Esophagus muscularis mucosa (tissue), 2 donors: ENCODE results near the gene TGM3.

Source experiments
- EP300 ChIP-seq: sonication (generic); formaldehyde crosslinking; IDR thresholded peaks from one replicate; pipeline ENCODE4 v1.6.1; 2017; ENCODE audit warnings: antibody characterized with exemption
- POLR2A ChIP-seq: fragments of 450-650 bp; IDR thresholded peaks from one replicate; pipeline ENCODE4 v1.6.1; 2017; ENCODE audit warnings: antibody characterized with exemption, moderate library complexity, mild to moderate bottlenecking, low read depth

DNA sequence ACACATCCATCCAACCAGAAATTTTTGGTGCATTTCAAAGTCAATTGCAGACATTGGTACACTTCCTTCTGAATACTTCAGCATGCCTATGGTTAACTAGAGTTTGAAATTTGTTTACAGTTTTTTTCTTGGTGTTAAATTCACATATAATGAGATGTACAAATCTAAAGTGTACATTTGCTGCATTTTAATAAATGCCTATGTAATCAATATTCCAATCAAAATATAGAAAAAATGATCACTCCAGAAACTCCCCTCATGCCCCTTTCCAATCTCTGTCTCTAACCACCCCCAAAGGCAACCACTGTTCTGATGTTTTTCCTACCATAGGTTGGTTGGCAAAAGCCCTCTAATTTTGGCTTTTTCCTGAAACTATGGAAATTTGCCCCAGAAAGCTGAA is 77.3 kb downstream of the TGM3 start:
- TF ChIP-seq POLR2A: no peak
- no peak for TF ChIP-seq EP300
